HepG2 (cell line): ENCODE results near the gene MYL6B. TPM values are rescaled to one million over a fixed set of nuclear protein-coding genes. Genes with fewer than 3 reads are reported as not detected.
A peak's percentile ranks its signal among the peaks of the same experiment; 100 is the strongest.

ENCODE experiments used
- ATAC-seq: fragments of 200-7000 bp; cut with Tn5 transposase; 3 replicates; pipeline ENCODE4 v1.9.1; 2020; ENCODE audit warnings: mild to moderate bottlenecking, moderate library complexity
- BruUV-seq: library from RNA; stranded (reverse); fragments of 400-500 nt; replicated peaks from 2 replicates; lab custom pipeline; 2021; lab: Mats Ljungman, UMichigan
- CTCF ChIA-PET: fragments of 300-600 bp; formaldehyde crosslinking; extraction: SDS; loops from one replicate; lab custom pipeline; 2021; ENCODE audit warnings: low total read pairs, inconsistent platforms, low intra/inter-chr PET ratio; lab: Yijun Ruan, JAX
- POLR2A ChIA-PET: fragments of 350-600 bp; sonication (Branson Sonifier 250); formaldehyde crosslinking; loops from one replicate; lab custom pipeline; 2020; ENCODE audit warnings: antibody characterized with exemption, inconsistent platforms; lab: Yijun Ruan, JAX
- DNase-seq: peaks from one replicate; pipeline ENCODE4 v3.0.0-alpha.2; 2015; ENCODE audit warnings: low spot score
- FAIRE-seq: peaks from 3 replicates; lab custom pipeline; 2011; peaks lifted over from hg19 to GRCh38; lab: Jason Lieb, UNC
- H2AFZ ChIP-seq: one replicate; pipeline ENCODE4 v1.6.1; 2011; ENCODE audit warnings: low read length, inconsistent platforms
- H3K27ac ChIP-seq: fragments of 300-600 bp; 3 replicates; pipeline ENCODE4 v1.8.0; 2011; ENCODE audit warnings: mixed run types, mild to moderate bottlenecking, mixed read lengths, low read length, inconsistent platforms; ENCODE audit not compliant: insufficient read depth; ENCODE audit errors: extremely low read length
- H3K27me3 ChIP-seq, 2 experiments: fragments of 200-600 bp in 1 of 2; 2 replicates in 1 of 2; 3 replicates in 1 of 2; pipeline versions ENCODE4 v1.6.0 to v1.8.0; 2011; ENCODE audit warnings: low read length in 2 of 2, mild to moderate bottlenecking in 2 of 2, moderate library complexity in 2 of 2, inconsistent platforms in 1 of 2; ENCODE audit not compliant: insufficient read depth in 2 of 2, control insufficient read depth in 1 of 2
- H3K36me3 ChIP-seq, 2 experiments: fragments of 200-600 bp in 1 of 2; replicated peaks in 1 of 2; 2 replicates in 1 of 2; 3 replicates in 1 of 2; pipeline versions ENCODE4 v1.5.1 to v1.8.0; 2011; ENCODE audit warnings: low read length in 2 of 2, inconsistent platforms in 1 of 2; ENCODE audit not compliant: insufficient read depth in 2 of 2, control insufficient read depth in 1 of 2
- H3K4me1 ChIP-seq: 2 replicates; pipeline ENCODE4 v1.5.1; 2012; ENCODE audit warnings: low read length, inconsistent platforms; ENCODE audit not compliant: insufficient read depth
- H3K4me2 ChIP-seq: 2 replicates; pipeline ENCODE4 v1.6.0; 2011; ENCODE audit warnings: low read depth, low read length, inconsistent platforms
- H3K4me3 ChIP-seq, 3 experiments: fragments of 200-600 bp in 1 of 3; sonication (generic), shearing (Covaris generic) in 1 of 3; replicated peaks in 1 of 3; 2 replicates each; pipeline ENCODE4 v1.5.1; 2011 to 2016; ENCODE audit warnings: low read length in 3 of 3, inconsistent platforms in 2 of 3, low read depth in 2 of 3, mild to moderate bottlenecking in 2 of 3, control low read depth in 1 of 3, mixed read lengths in 1 of 3; ENCODE audit not compliant: insufficient read depth in 1 of 3
- H3K79me2 ChIP-seq: one replicate; pipeline ENCODE4 v1.6.1; 2011; ENCODE audit warnings: low read length, inconsistent platforms; ENCODE audit not compliant: insufficient read depth
- H3K9ac ChIP-seq: 2 replicates; pipeline ENCODE4 v1.6.0; 2011; ENCODE audit warnings: mild to moderate bottlenecking, low read depth, low read length, inconsistent platforms; ENCODE audit not compliant: insufficient read depth
- H3K9me3 ChIP-seq: 2 replicates; pipeline ENCODE4 v1.5.1; 2012; ENCODE audit warnings: mild to moderate bottlenecking, low read length
- H4K20me1 ChIP-seq: 2 replicates; pipeline ENCODE4 v1.6.0; 2011; ENCODE audit warnings: inconsistent platforms, mild to moderate bottlenecking, low read length, moderate library complexity; ENCODE audit not compliant: insufficient read depth
- EZH2 ChIP-seq: conservative IDR thresholded peaks from 2 replicates; pipeline ENCODE4 v1.6.1; 2012; ENCODE audit warnings: mild to moderate bottlenecking, low read depth, low read length, moderate library complexity
- FOXC1 ChIP-seq: sonication (generic); formaldehyde crosslinking; IDR thresholded peaks from 2 replicates; pipeline ENCODE4 v1.8.0; 2022; ENCODE audit warnings: mild to moderate bottlenecking, missing genetic modification reagents, borderline replicate concordance
- JARID2 ChIP-seq: sonication (generic); formaldehyde crosslinking; IDR thresholded peaks from 2 replicates; pipeline ENCODE4 v1.8.1; 2023; ENCODE audit warnings: missing genetic modification reagents, inconsistent platforms; ENCODE audit not compliant: insufficient replicate concordance
- MED1 ChIP-seq: sonication (generic); formaldehyde crosslinking; IDR thresholded peaks from 2 replicates; pipeline ENCODE4 v1.4.0; 2020; ENCODE audit warnings: missing genetic modification reagents
- NFYC ChIP-seq: IDR thresholded peaks from 2 replicates; pipeline ENCODE4 v1.6.1; 2016; ENCODE audit warnings: missing genetic modification reagents, missing compliant biosample characterization
- NR2F6 ChIP-seq, 2 experiments: IDR thresholded peaks; 2 replicates each; pipeline ENCODE4 v1.6.1; 2016; ENCODE audit warnings: antibody characterized with exemption in 1 of 2, mild to moderate bottlenecking in 1 of 2
- POLR2AphosphoS2 ChIP-seq: IDR thresholded peaks from 2 replicates; pipeline ENCODE4 v1.6.1; 2011; ENCODE audit warnings: low read depth, low read length, improper control_type of control experiment
- ZFP62 ChIP-seq: sonication (generic); formaldehyde crosslinking; IDR thresholded peaks from 2 replicates; pipeline ENCODE4 v1.4.0; 2020; ENCODE audit warnings: missing genetic modification reagents
- ZNF468 ChIP-seq: sonication (generic); formaldehyde crosslinking; IDR thresholded peaks from 2 replicates; pipeline ENCODE4 v1.8.0; 2022; ENCODE audit warnings: mild to moderate bottlenecking, moderate library complexity, missing genetic modification reagents
- ZNF674 ChIP-seq: sonication (generic); formaldehyde crosslinking; IDR thresholded peaks from 2 replicates; pipeline ENCODE4 v1.5.0; 2020; ENCODE audit warnings: low read depth, mild to moderate bottlenecking, missing genetic modification reagents
- ZNF747 ChIP-seq: sonication (generic); formaldehyde crosslinking; IDR thresholded peaks from 2 replicates; pipeline ENCODE4 v1.8.1; 2023; ENCODE audit warnings: missing genetic modification reagents, mild to moderate bottlenecking, borderline replicate concordance
- ZNF800 ChIP-seq: sonication (generic); formaldehyde crosslinking; IDR thresholded peaks from 2 replicates; pipeline ENCODE4 v1.4.0; 2020; ENCODE audit warnings: missing genetic modification reagents
- WGBS: methylation state at CpG from one replicate; pipeline ENCODE4 v1.1.6; 2017; ENCODE audit warnings: low lambda C conversion rate; 5-methylcytosine and 5-hydroxymethylcytosine counted together
- in situ Hi-C: cut with HindIII; loops from 2 replicates; pipeline ENCODE4 v1.10.0; 2017; ENCODE audit warnings: low pct_unique_long_range_greater_than_20kb; ENCODE audit not compliant: extremely low pct_ligation_motif_present
- intact Hi-C: fragments of 100-400 bp; cut with micrococcal nuclease; formaldehyde crosslinking; loops from one replicate; pipeline ENCODE4 v1.10.0; 2022; ENCODE audit not compliant: unreplicated experiment
- polyA plus RNA-seq, 8 experiments: library from polyadenylated mRNA; depleted of rRNA in 3 of 8; stranded (reverse) in 7 of 8; unstranded in 1 of 8; fragments of >200 nt; fragmentation: Illumina TruSeq in 4 of 8; extraction: Trizol in 4 of 8; gene quantifications; 2 replicates each; pipeline versions ENCODE4 v1.2.1 to v1.2.3, GENCODE V29; 2011 to 2016; ENCODE audit warnings: low read depth in 4 of 8, missing spikeins in 1 of 8, mixed read lengths in 1 of 8; ENCODE audit not compliant: insufficient read depth in 1 of 8
- total RNA-seq, 5 experiments: library from RNA; depleted of rRNA; stranded (reverse); fragments of >200 nt; fragmentation: Illumina TruSeq; extraction: Trizol; gene quantifications; 2 replicates each; pipeline ENCODE4 v1.2.3, GENCODE V29; 2016; ENCODE audit warnings: low read depth in 1 of 5
- TF ChIP-seq, protein P1 (sequence below), 2 experiments: fragments of 450-650 bp in 1 of 2; sonication (generic) in 1 of 2; formaldehyde crosslinking in 1 of 2; IDR thresholded peaks; 2 replicates each; pipeline versions ENCODE4 v1.6.1 to v1.8.0; 2016 to 2022; ENCODE audit warnings: antibody characterized with exemption in 1 of 2, mild to moderate bottlenecking in 1 of 2, missing genetic modification reagents in 1 of 2

Gene MYL6B
- total and polyA plus RNA-seq, 2 of the 13 experiments (the other 11 are each of a cell fraction or from before 2014, with no cell fraction given), result 75.7 to 88.7 TPM

DNA sequence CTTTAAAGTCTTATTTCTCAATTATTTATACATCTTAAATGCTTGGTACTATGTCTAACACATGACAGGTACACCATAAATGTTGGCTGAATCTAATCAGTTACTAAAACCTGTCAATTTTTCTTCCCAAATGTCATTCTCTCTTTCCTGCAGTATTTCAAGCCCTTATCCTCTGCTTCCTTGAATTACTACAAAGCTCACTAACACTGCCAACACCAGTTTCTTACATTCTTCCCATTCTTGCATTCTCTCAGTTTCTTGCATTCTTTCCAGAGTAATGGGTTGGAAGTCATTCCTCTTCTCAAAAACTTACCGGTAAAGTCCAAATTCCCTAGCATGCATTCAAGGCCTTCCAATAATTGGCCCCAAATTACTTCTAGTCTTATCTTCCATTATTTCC lies 46.4 kb downstream of the MYL6B start (continued):
- no peak for TF ChIP-seq ZNF800 (CRISPR knock-in tag)
- no peak for TF ChIP-seq MED1 (CRISPR knock-in tag)
- TF ChIP-seq ZNF468 (CRISPR knock-in tag), result no peak
- TF ChIP-seq POLR2AphosphoS2, result no peak
- TF ChIP-seq ZNF674 (CRISPR knock-in tag), result no peak
- no peak for TF ChIP-seq ZNF747 (CRISPR knock-in tag)

GRCh38 chr12:56202366-56202765 lies 50.0 kb downstream of the MYL6B start:
- no peaks in the 10 kb centered on the region for H4K20me1 ChIP-seq
- no peak overlapping the region for H3K9ac ChIP-seq
- no peak overlapping the region for H3K27ac ChIP-seq
- DNase-seq, result no peak
- POLR2A ChIA-PET, result interaction anchor here (1.6 kb wide), 1 partner anchor 19 kb away, joined by 11 read pairs; the partner anchor contains the start of gene RNF41
- H2AFZ ChIP-seq, result no peak overlapping the region
- no peak overlapping the region for H3K4me2 ChIP-seq
- no peak for ATAC-seq
- H3K9me3 ChIP-seq, result no peaks in the 10 kb centered on the region
- H3K79me2 ChIP-seq, result no peaks in the 10 kb centered on the region
- no peak for FAIRE-seq
- intact Hi-C loops (no loop called here), in situ Hi-C loops (no loop called here)
- no peaks in the 10 kb centered on the region for H3K27me3 ChIP-seq
- 88% methylated on average over 1 of the region's 1 CpG for WGBS
- no peak overlapping the region for H3K4me3 ChIP-seq
- H3K36me3 ChIP-seq, result peaks cover 10 to 26% of the 10 kb centered on the region in 2 experiments
- H3K4me1 ChIP-seq, result no peaks in the 10 kb centered on the region
- no TSS peak for BruUV-seq
- CTCF ChIA-PET, result no interaction called here
- TF ChIP-seq NR2F6 (IDR thresholded peaks at IDR 0.05) (0 out of 2 replicates have a peak, but pooled peaks have one; percentile 21), NR2F6 (CRISPR knock-in tag; IDR thresholded peaks at IDR 0.05) (no peak), ZFP62 (CRISPR knock-in tag) (no peak), NFYC (CRISPR knock-in tag) (no peak), FOXC1 (CRISPR knock-in tag) (no peak), JARID2 (no peak), EZH2 (no peak)
- TF ChIP-seq, protein P1, sequence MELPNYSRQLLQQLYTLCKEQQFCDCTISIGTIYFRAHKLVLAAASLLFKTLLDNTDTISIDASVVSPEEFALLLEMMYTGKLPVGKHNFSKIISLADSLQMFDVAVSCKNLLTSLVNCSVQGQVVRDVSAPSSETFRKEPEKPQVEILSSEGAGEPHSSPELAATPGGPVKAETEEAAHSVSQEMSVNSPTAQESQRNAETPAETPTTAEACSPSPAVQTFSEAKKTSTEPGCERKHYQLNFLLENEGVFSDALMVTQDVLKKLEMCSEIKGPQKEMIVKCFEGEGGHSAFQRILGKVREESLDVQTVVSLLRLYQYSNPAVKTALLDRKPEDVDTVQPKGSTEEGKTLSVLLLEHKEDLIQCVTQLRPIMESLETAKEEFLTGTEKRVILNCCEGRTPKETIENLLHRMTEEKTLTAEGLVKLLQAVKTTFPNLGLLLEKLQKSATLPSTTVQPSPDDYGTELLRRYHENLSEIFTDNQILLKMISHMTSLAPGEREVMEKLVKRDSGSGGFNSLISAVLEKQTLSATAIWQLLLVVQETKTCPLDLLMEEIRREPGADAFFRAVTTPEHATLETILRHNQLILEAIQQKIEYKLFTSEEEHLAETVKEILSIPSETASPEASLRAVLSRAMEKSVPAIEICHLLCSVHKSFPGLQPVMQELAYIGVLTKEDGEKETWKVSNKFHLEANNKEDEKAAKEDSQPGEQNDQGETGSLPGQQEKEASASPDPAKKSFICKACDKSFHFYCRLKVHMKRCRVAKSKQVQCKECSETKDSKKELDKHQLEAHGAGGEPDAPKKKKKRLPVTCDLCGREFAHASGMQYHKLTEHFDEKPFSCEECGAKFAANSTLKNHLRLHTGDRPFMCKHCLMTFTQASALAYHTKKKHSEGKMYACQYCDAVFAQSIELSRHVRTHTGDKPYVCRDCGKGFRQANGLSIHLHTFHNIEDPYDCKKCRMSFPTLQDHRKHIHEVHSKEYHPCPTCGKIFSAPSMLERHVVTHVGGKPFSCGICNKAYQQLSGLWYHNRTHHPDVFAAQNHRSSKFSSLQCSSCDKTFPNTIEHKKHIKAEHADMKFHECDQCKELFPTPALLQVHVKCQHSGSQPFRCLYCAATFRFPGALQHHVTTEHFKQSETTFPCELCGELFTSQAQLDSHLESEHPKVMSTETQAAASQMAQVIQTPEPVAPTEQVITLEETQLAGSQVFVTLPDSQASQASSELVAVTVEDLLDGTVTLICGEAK (IDR thresholded peaks at IDR 0.05), result peak; percentile 60
- TF ChIP-seq, protein P1 (CRISPR knock-in tag; IDR thresholded peaks at IDR 0.05), result peak; percentile 92
